IPS-18c (cell line): Measurements from ENCODE around the gene SPNS2.

ENCODE experiments used
- H3K4me3 ChIP-seq: 2 replicates; pipeline ENCODE4 v1.7.0; 2013; ENCODE audit warnings: low read depth, mild to moderate bottlenecking, low read length, moderate library complexity; ENCODE audit not compliant: insufficient read depth
- H3K9me3 ChIP-seq: one replicate; pipeline ENCODE4 v1.6.1; 2013; ENCODE audit warnings: mild to moderate bottlenecking, low read length, moderate library complexity; ENCODE audit not compliant: control insufficient read depth, insufficient read depth

SPNS2 gene

DNA sequence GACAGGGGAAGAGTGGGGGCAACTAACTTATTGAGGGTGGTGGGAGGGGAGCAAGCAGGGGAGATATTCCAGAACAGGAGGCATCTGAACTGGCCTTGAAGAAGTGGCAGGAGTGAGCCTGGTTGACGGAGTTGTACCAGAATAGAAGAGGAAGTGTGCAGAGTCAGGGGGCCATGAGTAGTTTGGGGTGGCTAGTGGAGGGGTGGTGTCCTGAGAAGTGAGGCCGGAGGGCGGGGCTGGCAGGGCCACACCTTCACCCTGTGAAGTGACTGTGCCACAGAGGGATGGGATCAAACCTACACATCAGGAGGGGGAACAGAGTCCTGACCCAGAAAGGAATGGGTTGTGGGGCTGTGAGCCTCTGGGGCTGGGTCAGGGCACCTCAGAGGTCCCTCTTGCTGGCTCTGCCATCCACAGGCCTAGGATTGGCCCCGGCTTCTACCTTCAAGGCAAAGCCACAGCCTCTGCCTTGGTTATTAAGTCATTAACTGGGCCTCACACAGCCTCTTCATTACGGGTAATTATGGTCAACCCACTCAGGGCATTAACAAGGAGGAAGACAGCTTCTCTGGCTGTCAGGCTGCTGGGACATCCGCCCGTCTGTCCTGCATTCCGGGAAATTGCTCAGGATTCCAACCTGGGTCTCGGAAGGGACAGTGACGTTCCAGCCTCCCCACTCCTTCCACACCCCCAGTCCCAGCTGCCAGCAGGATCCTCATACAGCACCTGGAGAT, 12.7 kb downstream of the SPNS2 start:
- no peak overlapping the region for H3K4me3 ChIP-seq
- no peaks in the 10 kb centered on the region for H3K9me3 ChIP-seq

DNA sequence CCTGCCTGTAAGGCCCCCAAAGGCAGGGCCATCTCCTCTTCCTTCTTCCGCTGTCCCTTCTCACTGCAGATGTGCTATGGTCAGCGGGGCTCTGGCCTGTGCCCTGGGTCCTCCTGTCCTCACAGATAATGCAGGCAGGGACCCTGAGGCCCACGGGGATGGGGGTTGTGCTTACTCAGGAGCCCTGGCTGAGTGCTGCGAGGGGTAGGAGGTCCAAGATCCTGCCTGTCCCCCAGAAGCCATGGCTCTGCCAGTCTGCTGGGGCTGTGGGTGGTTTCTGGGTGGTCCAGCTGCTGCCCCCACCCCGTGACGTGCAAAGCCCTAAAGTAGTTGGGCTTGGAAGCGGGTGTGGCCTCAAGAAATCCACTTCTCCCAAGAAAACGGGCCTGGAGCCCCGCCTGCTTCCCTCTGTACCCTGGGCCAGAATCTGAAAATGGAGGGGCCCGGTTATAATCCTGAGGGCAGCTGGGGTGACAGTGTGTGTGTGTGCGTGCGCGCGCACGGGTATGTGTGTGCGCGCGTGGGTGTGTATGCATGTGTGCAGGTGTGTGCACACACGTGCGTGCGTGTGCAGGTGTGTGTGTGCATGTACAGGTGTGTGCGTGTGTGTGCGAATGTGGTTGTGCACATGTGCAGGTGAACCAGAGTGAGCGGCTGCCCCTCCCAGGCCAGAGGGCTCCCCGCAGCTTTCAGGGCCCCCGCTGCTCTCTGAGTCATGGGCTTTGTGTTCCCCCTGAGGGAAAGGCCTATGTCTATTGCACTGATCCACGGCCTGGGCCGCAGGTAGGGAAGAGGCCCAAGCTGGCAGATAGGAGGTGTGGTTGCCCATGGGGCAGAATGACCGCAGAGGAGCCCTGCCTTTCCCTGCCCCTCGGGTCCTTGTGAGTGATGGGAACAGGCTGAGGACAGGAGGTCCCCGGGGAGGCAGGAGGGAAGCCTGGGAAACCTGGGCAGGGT, 13.8 kb downstream of the SPNS2 start:
- Histone ChIP-seq H3K4me3 (no peak overlapping the region; the same call in 1 of the 2 replicates), H3K9me3 (no peaks in the 10 kb centered on the region)

DNA sequence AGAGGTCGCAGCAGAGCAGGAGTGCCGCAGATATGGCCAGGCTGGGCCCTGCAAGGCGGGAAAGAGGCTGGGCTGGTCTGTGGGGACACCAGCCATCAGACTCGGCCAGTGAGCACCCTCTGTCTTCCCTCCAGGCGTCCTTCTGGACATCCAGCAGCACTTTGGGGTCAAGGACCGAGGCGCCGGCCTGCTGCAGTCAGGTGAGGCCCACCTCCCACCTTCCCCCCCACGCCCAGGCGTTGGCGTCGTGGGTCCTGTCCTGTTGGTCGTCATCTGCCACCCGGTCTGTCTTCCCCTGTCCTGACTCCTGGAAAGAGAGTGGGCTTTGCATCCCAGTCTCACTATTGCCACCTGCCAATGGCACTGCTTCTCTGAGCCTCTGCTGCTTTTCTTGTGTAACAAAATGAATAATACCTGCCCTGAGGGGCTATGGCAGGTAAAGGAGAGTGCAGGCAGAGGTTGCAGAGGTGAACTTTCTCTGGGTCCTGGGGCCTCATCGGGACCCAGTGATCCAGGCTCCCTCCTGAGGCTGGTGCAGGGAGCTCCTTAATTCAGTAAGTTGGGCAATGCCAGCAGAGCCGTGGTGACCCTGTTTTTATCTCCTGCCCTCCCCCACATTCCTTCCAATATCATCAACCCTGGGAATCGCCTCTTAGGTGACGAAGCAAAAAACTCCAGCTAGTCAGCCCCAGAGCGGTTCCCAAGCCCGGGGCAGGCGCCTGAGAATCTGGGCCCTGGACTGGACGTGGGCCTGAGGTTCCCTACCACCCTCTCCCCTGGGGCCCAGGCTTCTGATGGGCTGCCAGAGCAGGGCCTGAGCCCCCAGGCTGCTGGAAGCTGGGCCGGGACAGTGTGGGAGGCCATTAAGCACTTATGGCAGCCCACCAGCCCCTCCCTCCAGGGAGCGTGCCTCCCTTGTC, 14.7 kb downstream of the SPNS2 start:
- Histone ChIP-seq H3K4me3 (no peak overlapping the region), H3K9me3 (no peaks in the 10 kb centered on the region)

DNA sequence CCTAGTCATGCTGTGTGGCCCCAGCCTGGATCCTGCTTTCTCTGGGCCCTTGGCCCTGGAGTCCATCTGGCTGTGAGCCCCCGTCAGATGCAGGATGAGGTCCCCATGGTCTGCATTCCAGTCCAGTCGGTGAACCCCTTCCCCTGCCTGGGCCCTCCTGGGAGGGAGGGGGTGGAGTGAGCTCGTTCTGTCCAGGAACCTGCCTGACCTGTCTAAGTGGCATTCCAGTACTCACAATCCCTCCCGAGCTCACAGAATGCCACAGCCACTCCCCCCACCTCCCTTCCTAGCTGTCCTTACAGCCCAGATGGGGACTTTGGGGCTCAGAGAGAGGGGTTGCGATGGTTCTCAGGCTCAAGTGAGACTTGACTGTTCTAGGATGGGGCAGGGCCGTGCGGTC, 15.5 kb downstream of the SPNS2 start:
- Histone ChIP-seq H3K9me3 (no peaks in the 10 kb centered on the region), H3K4me3 (no peak overlapping the region)

DNA sequence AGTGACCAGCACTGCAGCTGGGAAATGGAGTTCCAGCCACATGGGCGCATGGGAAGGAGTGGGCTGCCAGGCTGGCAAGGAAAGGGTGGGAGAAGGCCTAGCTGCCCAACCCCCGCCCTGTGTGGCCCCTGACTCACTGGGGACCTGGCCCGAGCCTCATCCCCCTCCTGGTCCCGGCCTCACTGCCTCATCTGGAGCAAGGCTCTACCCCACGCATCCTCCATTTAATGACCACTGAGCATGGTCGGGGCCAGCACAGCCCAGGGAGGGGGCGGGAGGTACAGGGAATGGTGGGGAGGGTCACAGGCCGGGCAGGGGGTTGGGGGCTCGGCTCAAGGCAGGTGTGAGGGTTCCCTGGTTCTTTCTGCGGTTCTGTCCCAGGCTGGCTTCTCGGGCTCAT, 16.1 kb downstream of the SPNS2 start:
- Histone ChIP-seq H3K4me3 (no peak overlapping the region), H3K9me3 (no peaks in the 10 kb centered on the region)

DNA sequence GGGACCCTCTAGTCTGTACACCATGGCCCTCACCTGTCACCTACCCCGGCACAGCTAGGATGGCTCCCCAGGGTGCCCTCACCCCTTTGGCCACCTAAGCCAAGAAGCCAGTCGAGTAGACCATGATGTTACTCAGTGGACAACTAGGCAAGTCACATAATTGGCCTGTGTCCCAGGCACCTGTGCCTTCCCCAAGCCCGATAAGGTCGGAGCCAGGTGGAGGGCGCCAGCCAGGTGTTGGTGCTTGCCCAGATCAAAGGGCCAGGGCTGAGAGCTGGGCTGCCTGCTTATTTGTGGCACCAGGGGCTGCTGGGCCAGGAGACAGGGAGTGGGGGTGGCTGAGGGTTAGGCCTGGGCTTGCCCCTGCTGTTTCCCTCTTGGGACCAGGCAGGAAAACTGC, 16.8 kb downstream of the SPNS2 start:
- H3K9me3 ChIP-seq = no peaks in the 10 kb centered on the region

DNA sequence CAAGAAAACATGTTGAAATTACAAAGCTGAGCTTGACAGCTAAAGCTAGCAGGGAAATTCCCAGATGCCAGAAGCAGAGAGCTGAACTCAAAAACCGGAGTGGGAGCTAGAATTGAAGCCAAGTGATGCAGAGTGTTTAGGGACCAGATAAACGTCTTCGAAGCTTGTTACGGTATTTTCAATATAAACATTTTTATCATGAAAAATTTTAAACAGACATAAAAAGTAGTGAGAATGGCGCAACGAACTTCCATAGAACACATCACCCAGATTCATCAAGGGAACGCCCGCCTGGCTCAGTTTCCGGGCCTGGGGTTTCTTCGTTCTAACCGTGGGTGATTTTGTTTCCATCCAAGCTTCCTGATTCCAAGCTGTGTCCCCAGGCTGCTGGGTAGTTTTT, 18.1 kb downstream of the SPNS2 start:
- H3K4me3 ChIP-seq = no peak overlapping the region
- H3K9me3 ChIP-seq = no peaks in the 10 kb centered on the region

More for the DNA sequence above, 16.8 kb downstream of the SPNS2 start:
- H3K4me3 ChIP-seq = no peak overlapping the region

DNA sequence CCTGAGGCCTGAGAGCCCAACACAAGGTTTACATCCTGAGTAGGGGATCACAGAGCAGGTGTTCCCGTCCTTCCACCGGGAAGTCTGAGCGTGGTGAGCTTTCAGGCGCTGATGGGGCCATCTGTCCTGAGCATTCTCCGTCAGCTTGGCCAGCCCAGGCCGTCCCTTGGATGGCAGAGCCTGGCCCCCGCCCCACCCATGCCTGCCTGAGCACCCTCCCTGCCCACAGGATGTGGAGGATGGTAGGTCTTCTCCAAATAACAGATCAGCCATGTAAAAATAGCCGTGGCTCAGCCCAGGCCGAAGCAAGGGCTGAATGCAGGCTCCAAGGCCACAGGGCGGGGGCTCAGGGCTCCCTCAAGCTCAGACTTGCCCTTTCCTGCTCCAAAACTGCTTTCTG, 20.2 kb downstream of the SPNS2 start:
- Histone ChIP-seq H3K9me3 (no peaks in the 10 kb centered on the region), H3K4me3 (no peak overlapping the region)

DNA sequence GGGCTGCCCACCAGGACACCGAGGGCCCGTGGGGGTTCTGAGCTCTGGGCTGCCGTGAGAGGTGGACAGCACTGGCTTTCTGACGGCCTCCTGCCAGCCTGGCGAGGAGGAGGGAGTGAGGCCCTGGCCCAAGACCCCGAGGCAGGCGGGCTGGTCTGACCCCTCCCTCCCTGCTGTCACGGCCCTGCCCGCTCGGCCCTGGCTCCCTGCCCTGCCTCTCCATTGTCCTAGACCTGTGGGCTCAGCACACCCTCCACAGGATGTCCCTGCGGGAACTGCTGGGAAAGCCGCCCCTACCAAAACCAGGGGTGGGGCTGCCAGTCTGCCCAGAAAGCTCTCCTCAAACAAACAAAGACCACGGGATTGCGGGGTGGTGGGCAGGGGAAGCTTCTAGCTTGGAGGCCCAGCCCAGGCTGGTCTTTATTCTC, 20.7 kb downstream of the SPNS2 start:
- no peaks in the 10 kb centered on the region for H3K9me3 ChIP-seq
- H3K4me3 ChIP-seq = no peak overlapping the region

DNA sequence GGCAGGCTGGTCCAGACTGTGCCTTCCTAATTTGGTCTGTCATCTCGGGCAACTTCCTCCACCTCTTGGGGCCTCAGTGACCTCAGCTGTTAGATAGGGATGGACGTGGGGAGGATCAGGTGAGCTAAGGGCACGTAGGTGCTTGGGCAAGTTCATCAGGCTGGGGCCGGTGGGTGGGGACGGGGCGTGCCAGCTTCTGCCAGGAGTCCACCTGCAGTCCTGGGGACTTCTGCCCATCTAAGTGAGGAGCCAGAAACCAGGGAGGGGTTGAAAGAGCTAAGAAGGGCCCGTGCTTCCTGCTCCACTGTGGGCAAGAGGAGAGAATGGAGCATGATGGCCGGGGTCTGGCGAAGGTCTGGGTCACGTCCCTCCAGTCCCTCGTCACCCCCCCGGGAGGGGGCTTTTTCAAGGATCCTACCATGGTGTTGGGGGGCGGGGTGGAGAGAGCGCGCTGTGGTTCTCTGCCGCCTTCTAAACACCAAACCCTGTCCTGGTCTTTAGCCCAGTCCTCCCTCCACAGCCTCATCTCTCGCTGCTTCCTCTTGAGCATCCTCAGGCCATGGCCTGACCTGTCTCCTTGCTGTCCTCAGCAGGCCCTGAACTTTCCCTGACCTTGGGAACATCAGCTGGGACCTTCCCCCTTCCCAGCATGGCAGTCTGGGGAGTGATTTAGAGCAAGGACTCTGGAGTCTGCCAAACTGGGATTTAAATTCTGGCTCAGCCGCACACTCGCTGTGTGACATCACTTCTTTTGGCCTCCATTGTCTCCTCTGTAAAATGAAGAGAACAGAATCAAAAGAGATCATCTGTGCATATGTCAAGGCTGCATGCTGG, 21.6 kb downstream of the SPNS2 start:
- no peaks in the 10 kb centered on the region for H3K9me3 ChIP-seq
- no peak overlapping the region for H3K4me3 ChIP-seq

DNA sequence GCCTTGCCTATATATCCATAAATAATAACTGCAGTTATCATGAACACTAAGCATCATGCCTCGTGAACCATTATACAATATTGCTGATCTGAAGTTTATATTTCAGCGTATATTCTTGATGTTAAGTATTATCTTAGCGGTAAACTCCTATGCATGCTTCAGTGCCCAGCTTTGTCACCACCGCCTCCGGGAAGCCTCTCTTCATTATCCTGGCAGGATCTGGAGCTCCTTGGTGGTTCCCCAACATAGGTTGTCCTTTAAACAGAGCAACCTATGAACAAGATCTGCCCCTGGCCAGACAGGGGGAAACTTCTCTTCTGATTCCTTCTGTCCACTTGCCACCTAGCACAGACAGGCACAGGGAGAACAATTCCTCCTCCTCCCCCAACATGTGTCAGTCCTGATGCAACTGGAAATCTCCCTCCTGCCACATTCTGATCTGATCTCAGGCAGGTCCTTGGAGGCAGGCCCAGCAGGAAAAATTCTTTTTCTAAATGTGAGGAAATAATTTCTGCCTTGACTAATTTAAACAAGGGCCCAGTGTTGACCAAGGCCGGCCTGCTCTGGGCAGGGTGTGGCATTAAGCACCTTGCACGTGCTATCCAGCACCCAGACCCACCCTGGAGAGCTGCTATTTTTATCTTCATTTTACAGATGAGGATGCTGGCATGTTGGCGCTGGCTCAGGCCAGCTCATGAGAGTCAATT, 22.4 kb downstream of the SPNS2 start:
- no peak overlapping the region for H3K4me3 ChIP-seq
- no peaks in the 10 kb centered on the region for H3K9me3 ChIP-seq

DNA sequence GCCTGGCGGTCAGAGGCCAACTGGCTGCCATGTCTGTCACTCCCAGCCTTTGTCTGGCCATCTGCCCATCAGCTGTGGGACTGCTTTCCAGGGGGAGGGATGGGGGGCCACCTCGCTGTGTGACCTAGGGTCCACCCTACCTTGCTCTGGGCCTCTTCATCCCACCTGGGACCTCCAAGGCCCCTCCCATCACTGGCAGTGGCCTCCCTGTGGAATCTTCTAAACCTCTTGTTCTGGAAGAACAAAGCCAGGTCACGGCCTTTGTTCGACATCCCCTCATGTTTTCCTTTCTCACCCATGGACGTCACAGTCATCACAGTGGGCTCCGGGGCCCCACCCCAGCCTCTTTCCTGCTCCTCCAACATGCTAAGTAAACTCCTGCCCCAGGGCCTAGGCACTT, 24.0 kb downstream of the SPNS2 start:
- H3K4me3 ChIP-seq = no peak overlapping the region
- no peaks in the 10 kb centered on the region for H3K9me3 ChIP-seq

DNA sequence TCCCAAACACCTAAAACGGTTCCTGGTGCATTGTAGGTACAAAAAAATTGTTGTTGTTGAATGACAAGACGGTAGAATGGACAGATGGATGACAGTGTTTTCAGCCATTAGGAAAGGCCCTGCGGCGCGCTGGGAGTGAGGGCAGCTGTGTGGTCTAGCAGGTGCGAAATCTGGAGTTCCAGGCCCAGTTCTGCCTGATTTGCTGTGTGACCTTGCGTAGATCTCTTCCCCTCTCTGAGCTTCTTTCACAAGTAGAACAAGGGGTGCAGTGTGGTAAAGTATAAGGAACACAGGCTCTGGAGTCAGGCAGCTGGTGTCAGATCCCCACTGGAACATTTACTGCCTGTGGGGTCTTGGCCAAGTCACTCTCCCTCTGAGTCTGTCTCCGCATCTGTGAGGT, 25.3 kb downstream of the SPNS2 start:
- no peaks in the 10 kb centered on the region for H3K9me3 ChIP-seq
- H3K4me3 ChIP-seq = no peak overlapping the region

DNA sequence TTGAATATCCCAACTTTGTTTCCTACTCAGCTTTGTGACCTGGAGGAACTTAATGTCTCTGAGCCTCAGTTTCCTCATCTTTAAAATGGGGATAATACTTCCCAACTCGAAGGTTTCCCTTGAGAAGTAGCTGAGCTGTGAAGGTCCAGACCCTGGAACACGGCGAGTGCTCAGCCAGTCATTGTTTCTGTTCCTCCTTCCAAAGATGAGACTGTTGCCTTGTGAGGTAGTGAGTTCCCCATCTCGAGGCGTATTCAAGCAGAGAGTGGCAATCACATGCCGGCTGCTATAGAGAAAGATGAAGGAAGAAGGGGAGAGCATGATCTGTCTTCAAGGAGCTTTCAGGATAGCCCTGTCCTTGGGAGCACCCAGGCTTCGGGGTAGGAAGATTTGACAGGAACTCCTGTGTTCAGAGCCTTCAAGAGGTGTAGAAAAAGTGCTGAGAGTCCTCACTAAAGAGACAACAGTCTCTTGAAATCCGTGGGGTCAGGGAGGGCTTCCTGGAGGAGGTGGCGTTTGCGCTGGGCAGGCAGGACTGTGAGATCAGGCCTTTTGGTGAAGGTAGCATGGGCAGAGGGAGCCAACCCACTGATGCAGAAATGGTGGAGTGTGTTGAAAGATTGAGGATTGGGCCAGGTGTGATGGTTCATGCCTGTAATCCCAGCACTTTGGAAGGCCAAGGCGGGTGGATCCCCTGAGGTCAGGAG, 27.2 kb downstream of the SPNS2 start:
- Histone ChIP-seq H3K9me3 (no peaks in the 10 kb centered on the region), H3K4me3 (no peak overlapping the region)

DNA sequence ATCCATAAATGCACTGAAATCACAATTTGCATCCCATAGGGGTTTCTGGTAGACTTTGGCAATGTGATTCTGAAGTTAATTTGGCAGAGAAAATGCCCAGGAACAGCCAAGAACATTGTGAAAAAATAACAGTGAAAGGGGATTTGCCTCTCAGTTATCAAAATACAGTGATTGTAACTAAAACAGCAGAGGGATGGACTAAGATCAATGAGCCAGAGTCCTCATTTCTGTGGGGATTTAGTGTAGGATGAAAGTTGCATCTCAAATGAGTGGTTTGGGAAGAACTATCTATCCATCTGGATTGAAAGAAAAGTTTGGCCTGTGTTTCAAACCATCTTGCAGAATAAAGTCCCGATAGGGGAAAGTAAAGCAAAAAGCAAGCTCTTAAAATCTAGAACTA, 28.5 kb downstream of the SPNS2 start:
- Histone ChIP-seq H3K4me3 (no peak overlapping the region), H3K9me3 (no peaks in the 10 kb centered on the region)
